Testis (tissue), 2 donors: ENCODE data around the gene FABP3.

ENCODE experiments used
- CTCF ChIP-seq, 3 experiments: fragments of 450-650 bp in 2 of 3; fragments of 200-600 bp in 1 of 3; sonication (generic) in 1 of 3; IDR thresholded peaks; one replicate each; pipeline ENCODE4 v1.5.1; 2016 to 2019; ENCODE audit warnings: antibody characterized with exemption in 3 of 3, mild to moderate bottlenecking in 2 of 3, moderate library complexity in 1 of 3
- POLR2A ChIP-seq: fragments of 450-650 bp; IDR thresholded peaks from one replicate; pipeline ENCODE4 v1.6.1; 2017; ENCODE audit warnings: antibody characterized with exemption, mild to moderate bottlenecking, moderate library complexity

GRCh38 chr1:31344503-31344902 lies 28.4 kb downstream of the FABP3 start:
- TF ChIP-seq POLR2A (no peak), CTCF (IDR thresholded peaks at IDR 0.05) (no peak)
